Endodermal cell (in vitro differentiated cells): ENCODE results near the gene FSHR. TPM values are rescaled to one million over a fixed set of nuclear protein-coding genes. Genes with fewer than 3 reads are reported as not detected.

ENCODE experiments used
- DNase-seq: peaks from one replicate; pipeline ENCODE4 v3.0.0-alpha.2; 2017
- H3K27ac ChIP-seq: 2 replicates; pipeline ENCODE4 v1.5.1; 2013; ENCODE audit warnings: mild to moderate bottlenecking, low read depth, low read length, moderate library complexity
- H3K27me3 ChIP-seq: 2 replicates; pipeline ENCODE4 v1.6.1; 2013; ENCODE audit warnings: mild to moderate bottlenecking, low read length, moderate library complexity; ENCODE audit not compliant: insufficient read depth, control insufficient read depth, poor library complexity, severe bottlenecking
- H3K36me3 ChIP-seq: 2 replicates; pipeline ENCODE4 v1.7.0; 2013; ENCODE audit warnings: mild to moderate bottlenecking, low read length, moderate library complexity; ENCODE audit not compliant: control insufficient read depth, insufficient read depth
- H3K4me1 ChIP-seq: one replicate; pipeline ENCODE4 v1.7.0; 2013; ENCODE audit warnings: low read length; ENCODE audit not compliant: control insufficient read depth, insufficient read depth
- H3K4me3 ChIP-seq: 2 replicates; pipeline ENCODE4 v1.5.1; 2013; ENCODE audit warnings: mild to moderate bottlenecking, low read length, moderate library complexity
- H3K9ac ChIP-seq: 2 replicates; pipeline ENCODE4 v1.6.1; 2013; ENCODE audit warnings: mild to moderate bottlenecking, low read length, moderate library complexity; ENCODE audit not compliant: poor library complexity, severe bottlenecking; ENCODE audit errors: extremely low read depth
- H3K9me3 ChIP-seq: 2 replicates; pipeline ENCODE4 v1.6.1; 2013; ENCODE audit warnings: mild to moderate bottlenecking, low read length, moderate library complexity; ENCODE audit not compliant: control insufficient read depth
- H3K27ac Mint-ChIP-seq: 2 replicates; pipeline ENCODE4 v1.8.0; 2020; ENCODE audit warnings: mixed read lengths
- H3K27me3 Mint-ChIP-seq: 2 replicates; pipeline ENCODE4 v1.8.0; 2021; ENCODE audit warnings: mild to moderate bottlenecking, mixed read lengths; ENCODE audit not compliant: insufficient read depth
- H3K36me3 Mint-ChIP-seq: 2 replicates; pipeline ENCODE4 v1.8.0; 2020; ENCODE audit warnings: low read depth, mixed read lengths
- H3K4me1 Mint-ChIP-seq: 2 replicates; pipeline ENCODE4 v1.8.0; 2020; ENCODE audit warnings: mixed read lengths
- H3K4me3 Mint-ChIP-seq: 2 replicates; pipeline ENCODE4 v1.8.0; 2020; ENCODE audit warnings: mild to moderate bottlenecking, moderate library complexity, mixed read lengths
- H3K9me3 Mint-ChIP-seq: 2 replicates; pipeline ENCODE4 v1.8.0; 2020; ENCODE audit warnings: mild to moderate bottlenecking, mixed read lengths
- WGBS, 2 experiments: methylation state at CpG; one replicate each; pipeline versions ENCODE4 v1.1.5 to v1.1.7; 2013; ENCODE audit warnings: missing lambda C conversion rate in 2 of 2, mixed read lengths in 1 of 2; ENCODE audit not compliant: insufficient coverage in 1 of 2, insufficient read length in 1 of 2; 5-methylcytosine and 5-hydroxymethylcytosine counted together
- total RNA-seq, 2 donors: library from RNA; stranded (reverse); fragmentation: NEBNext Ultra II Directional in 1 of 2; extraction: Animal tissue kit (Norgen Biotek cat#: 25700) in 1 of 2; gene quantifications; 2 replicates in 1 of 2; 3 replicates in 1 of 2; pipeline ENCODE4 v1.2.1, GENCODE V29; 2021
- TF ChIP-seq, protein P1 (sequence below): fragments of 200-600 bp; sonication (generic); conservative IDR thresholded peaks from 2 replicates; pipeline ENCODE4 v1.5.0; 2021; ENCODE audit warnings: antibody characterized with exemption, mild to moderate bottlenecking

Gene FSHR
- total RNA-seq, 2 donors from 2014 or later: 4.7 to 6.5 TPM

DNA sequence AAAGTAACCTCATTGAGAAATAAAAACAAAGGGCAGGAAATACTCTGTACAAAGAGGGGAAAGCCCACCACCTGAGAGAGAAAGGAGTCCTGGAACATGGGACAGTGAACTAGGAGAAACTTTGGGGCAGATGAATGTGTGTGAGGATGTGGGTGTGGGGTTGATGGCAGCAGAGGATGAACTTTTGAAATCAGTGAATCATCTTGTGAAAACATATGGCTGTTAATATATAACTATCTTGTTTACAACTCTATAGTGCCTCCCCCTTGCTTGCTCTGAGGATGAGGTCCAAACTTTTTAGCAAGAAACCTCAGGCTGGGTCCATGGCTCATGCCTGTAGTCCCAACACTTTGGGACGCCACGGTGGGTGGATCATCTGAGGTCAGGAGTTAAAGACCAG, 227.0 kb downstream of the FSHR start:
- H3K36me3 Mint-ChIP-seq: no peaks in the 10 kb centered on the region
- H3K4me3 Mint-ChIP-seq: no peak overlapping the region
- peaks cover 3% of the 10 kb centered on the region for H3K4me1 Mint-ChIP-seq
- Histone ChIP-seq H3K27me3 (no peaks in the 10 kb centered on the region), H3K4me3 (no peak overlapping the region), H3K9me3 (no peaks in the 10 kb centered on the region), H3K36me3 (no peaks in the 10 kb centered on the region), H3K9ac (no peak overlapping the region), H3K27ac (no peak overlapping the region), H3K4me1 (no peaks in the 10 kb centered on the region)
- peaks cover 8% of the 10 kb centered on the region for H3K9me3 Mint-ChIP-seq
- TF ChIP-seq, protein P1, sequence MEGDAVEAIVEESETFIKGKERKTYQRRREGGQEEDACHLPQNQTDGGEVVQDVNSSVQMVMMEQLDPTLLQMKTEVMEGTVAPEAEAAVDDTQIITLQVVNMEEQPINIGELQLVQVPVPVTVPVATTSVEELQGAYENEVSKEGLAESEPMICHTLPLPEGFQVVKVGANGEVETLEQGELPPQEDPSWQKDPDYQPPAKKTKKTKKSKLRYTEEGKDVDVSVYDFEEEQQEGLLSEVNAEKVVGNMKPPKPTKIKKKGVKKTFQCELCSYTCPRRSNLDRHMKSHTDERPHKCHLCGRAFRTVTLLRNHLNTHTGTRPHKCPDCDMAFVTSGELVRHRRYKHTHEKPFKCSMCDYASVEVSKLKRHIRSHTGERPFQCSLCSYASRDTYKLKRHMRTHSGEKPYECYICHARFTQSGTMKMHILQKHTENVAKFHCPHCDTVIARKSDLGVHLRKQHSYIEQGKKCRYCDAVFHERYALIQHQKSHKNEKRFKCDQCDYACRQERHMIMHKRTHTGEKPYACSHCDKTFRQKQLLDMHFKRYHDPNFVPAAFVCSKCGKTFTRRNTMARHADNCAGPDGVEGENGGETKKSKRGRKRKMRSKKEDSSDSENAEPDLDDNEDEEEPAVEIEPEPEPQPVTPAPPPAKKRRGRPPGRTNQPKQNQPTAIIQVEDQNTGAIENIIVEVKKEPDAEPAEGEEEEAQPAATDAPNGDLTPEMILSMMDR: no peak
- no peak for DNase-seq
- no peak overlapping the region for H3K27ac Mint-ChIP-seq
- WGBS, 2 experiments: 92% methylated on average over 2 of the region's 2 CpGs; no CpG with 5 or more reads in 1 of the 2 experiments
- H3K27me3 Mint-ChIP-seq: no peaks in the 10 kb centered on the region

DNA sequence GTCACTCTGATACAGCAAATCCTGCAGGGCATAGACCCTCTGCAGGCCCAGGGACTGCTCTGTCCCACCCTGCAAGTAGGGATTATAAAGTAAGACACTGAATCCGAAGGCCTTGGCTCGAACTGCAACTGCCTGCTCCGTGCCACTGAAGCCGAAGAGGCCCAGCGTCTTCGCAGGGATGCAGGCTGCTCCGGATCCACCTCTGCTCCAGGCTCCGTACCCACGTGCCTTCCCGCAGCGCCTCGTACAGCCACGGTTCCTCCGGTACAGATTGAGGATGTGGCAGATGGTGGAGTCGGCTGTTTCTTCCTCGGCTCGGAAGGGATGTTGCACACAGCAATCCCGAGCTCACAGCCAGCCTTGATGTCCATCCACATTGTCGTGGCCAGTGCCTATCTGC, 238.4 kb downstream of the FSHR start:
- Histone ChIP-seq H3K27me3 (no peaks in the 10 kb centered on the region), H3K36me3 (no peaks in the 10 kb centered on the region), H3K9me3 (no peaks in the 10 kb centered on the region), H3K4me1 (no peaks in the 10 kb centered on the region), H3K9ac (no peak overlapping the region), H3K4me3 (no peak overlapping the region), H3K27ac (no peak overlapping the region)
- H3K4me1 Mint-ChIP-seq: no peaks in the 10 kb centered on the region
- no peak overlapping the region for H3K27ac Mint-ChIP-seq
- H3K9me3 Mint-ChIP-seq: peaks cover 2% of the 10 kb centered on the region
- H3K36me3 Mint-ChIP-seq: no peaks in the 10 kb centered on the region
- no peak overlapping the region for H3K4me3 Mint-ChIP-seq
- WGBS, 2 experiments: 94 to 96% methylated on average over 19 of the region's 19 CpGs
- H3K27me3 Mint-ChIP-seq: peaks cover 2% of the 10 kb centered on the region
- DNase-seq: no peak
- TF ChIP-seq, protein P1: no peak

DNA sequence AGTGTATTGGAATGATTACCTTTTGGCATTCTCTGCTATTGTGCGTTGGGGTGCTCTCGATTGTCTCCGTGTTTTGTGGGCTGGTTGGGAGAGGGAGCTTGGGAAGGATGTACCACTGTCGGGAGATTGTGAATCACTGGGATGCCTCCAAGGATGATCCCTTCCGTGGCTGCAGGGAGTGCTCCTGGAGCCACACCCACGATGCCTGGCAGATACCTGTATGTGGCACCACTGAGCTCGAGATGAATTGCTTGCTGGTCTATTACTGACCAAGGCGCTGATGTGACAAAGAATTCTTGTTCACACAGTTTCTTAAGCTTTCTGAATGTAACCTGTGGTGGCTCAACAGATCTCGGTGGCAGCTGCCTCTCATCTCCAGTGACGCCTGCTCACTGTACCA, 239.1 kb downstream of the FSHR start:
- Mint-ChIP-seq H3K36me3 (no peaks in the 10 kb centered on the region), H3K27me3 (peaks cover 2% of the 10 kb centered on the region), H3K4me3 (no peak overlapping the region), H3K4me1 (no peaks in the 10 kb centered on the region), H3K9me3 (peaks cover 2% of the 10 kb centered on the region), H3K27ac (no peak overlapping the region)
- Histone ChIP-seq H3K9ac (no peak overlapping the region), H3K36me3 (no peaks in the 10 kb centered on the region), H3K4me1 (no peaks in the 10 kb centered on the region), H3K27me3 (no peaks in the 10 kb centered on the region), H3K27ac (no peak overlapping the region), H3K4me3 (no peak overlapping the region), H3K9me3 (no peaks in the 10 kb centered on the region)
- DNase-seq: peak; percentile 53
- TF ChIP-seq, protein P1: no peak
- WGBS, 2 experiments: 87 to 89% methylated on average over 6 to 10 of the region's 10 CpGs
